Testis (tissue), 2 donors: ENCODE data around the gene SCRG1.

Experiments
- POLR2A ChIP-seq: fragments of 450-650 bp; IDR thresholded peaks from one replicate; pipeline ENCODE4 v1.6.1; 2017; ENCODE audit warnings: antibody characterized with exemption, mild to moderate bottlenecking, moderate library complexity
- TF ChIP-seq, protein P1 (sequence below), 3 experiments: fragments of 450-650 bp in 2 of 3; fragments of 200-600 bp in 1 of 3; sonication (generic) in 1 of 3; IDR thresholded peaks; one replicate each; pipeline ENCODE4 v1.5.1; 2016 to 2019; ENCODE audit warnings: antibody characterized with exemption in 3 of 3, mild to moderate bottlenecking in 2 of 3, moderate library complexity in 1 of 3

DNA sequence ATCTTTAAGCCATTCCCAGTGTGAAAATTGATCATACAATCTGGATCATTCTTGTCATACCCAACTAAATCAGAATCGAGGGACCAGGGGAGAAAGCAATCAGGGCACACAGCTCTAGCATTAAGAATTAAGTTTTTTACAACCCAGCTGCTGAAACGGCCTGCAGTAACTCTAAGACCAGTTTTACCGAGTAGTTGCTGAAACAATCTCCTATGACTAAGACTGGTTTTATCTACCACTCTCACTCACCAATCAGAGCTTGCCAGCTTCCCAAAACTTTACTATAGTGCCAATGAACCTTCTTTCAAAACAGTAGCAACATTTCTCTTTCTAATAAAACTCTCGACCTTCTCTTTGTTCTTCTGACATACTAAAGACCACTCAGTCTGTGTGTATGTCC lies 31.0 kb downstream of the SCRG1 start:
- TF ChIP-seq, protein P1, sequence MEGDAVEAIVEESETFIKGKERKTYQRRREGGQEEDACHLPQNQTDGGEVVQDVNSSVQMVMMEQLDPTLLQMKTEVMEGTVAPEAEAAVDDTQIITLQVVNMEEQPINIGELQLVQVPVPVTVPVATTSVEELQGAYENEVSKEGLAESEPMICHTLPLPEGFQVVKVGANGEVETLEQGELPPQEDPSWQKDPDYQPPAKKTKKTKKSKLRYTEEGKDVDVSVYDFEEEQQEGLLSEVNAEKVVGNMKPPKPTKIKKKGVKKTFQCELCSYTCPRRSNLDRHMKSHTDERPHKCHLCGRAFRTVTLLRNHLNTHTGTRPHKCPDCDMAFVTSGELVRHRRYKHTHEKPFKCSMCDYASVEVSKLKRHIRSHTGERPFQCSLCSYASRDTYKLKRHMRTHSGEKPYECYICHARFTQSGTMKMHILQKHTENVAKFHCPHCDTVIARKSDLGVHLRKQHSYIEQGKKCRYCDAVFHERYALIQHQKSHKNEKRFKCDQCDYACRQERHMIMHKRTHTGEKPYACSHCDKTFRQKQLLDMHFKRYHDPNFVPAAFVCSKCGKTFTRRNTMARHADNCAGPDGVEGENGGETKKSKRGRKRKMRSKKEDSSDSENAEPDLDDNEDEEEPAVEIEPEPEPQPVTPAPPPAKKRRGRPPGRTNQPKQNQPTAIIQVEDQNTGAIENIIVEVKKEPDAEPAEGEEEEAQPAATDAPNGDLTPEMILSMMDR (IDR thresholded peaks at IDR 0.05): no peak
- TF ChIP-seq POLR2A: no peak
